ENCODE results near the gene IFT172. TPM values are rescaled to one million over a fixed set of nuclear protein-coding genes. Genes with fewer than 3 reads are reported as not detected.

Gene IFT172
- total and polyA plus RNA-seq, 5 donors from 2014 or later, result 1.1 to 10.3 (median 1.5) TPM

DNA sequence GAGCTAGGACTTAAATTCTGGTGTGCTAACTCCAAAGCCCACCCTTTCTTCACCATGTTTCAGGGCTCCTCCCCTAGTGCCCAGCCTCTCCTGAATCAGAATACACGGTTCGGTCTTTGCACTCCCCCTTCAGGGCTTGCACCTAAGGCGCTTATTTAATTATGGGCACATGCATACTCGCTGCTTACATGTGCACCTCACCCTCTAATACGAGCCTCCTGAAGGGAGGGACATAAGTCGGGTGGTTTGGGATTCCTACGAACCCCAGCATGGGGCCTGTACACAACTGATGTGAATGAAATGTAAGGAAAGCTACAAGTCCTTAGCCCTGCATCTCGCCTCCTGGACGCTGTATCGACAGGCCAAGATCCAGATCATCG lies 435 bp downstream of the IFT172 start:
- no peaks in the 10 kb centered on the region for H3K9me3 Mint-ChIP-seq
- ATAC-seq (ENCODE audit: low read depth in 2 of 2) (no peak), DNase-seq (peak in 1 of 3 donors; percentile 7)
- peaks cover 13% of the 10 kb centered on the region for H3K36me3 Mint-ChIP-seq
- peak overlapping the region; percentile 91 to 100 (median 99) for H3K27ac Mint-ChIP-seq
- Histone ChIP-seq H3K9me3 (ENCODE audit: control insufficient read depth in 2 of 2, low read length in 2 of 2) (no peaks in the 10 kb centered on the region), H3K4me3 (ENCODE audit: low read depth, low read length) (peak overlapping the region; percentile 71), H3K27ac (ENCODE audit: insufficient read depth, low read length, poor library complexity, severe bottlenecking) (peak overlapping the region; percentile 90), H3K4me1 (ENCODE audit: control insufficient read depth, insufficient read depth, low read length, poor library complexity, severe bottlenecking) (peaks cover 13% of the 10 kb centered on the region), H3K27me3 (ENCODE audit: control insufficient read depth, insufficient read depth, low read length) (peaks cover 1% of the 10 kb centered on the region), H3K36me3 (ENCODE audit: control insufficient read depth, insufficient read depth, low read length) (no peaks in the 10 kb centered on the region)
- peaks cover 0 to 27% (median 13%) of the 10 kb centered on the region in 4 donors for H3K4me1 Mint-ChIP-seq
- H3K4me3 Mint-ChIP-seq, result peak overlapping the region; percentile 73 to 90 (median 80)
- H3K27me3 Mint-ChIP-seq, result peaks cover 10% of the 10 kb centered on the region

DNA sequence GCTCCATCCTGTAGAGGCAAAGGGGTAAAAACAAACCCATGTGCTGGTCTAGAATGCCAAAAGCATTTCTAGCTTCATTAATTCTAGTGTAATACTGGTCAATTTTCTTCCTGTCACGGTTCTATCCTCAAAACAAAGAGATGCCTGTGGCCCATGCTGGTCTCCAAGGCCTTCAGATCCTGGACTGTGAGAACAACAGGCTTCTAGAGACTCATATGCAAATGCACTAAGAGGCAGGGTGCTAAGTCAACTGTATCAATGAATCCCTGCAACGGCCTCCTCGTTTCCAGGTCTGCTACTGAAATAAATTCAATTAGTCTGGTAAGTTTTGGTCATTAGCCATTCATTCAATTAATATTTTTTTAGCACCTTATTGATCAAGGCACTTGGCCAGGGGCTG lies 4.0 kb downstream of the IFT172 start:
- Histone ChIP-seq H3K27ac (ENCODE audit: insufficient read depth, low read length, poor library complexity, severe bottlenecking) (no peak overlapping the region), H3K4me3 (ENCODE audit: low read depth, low read length) (no peak overlapping the region), H3K36me3 (ENCODE audit: control insufficient read depth, insufficient read depth, low read length) (peaks cover 5% of the 10 kb centered on the region), H3K4me1 (ENCODE audit: control insufficient read depth, insufficient read depth, low read length, poor library complexity, severe bottlenecking) (peaks cover 13% of the 10 kb centered on the region), H3K27me3 (ENCODE audit: control insufficient read depth, insufficient read depth, low read length) (no peaks in the 10 kb centered on the region), H3K9me3 (ENCODE audit: control insufficient read depth in 2 of 2, low read length in 2 of 2) (no peaks in the 10 kb centered on the region)
- ATAC-seq (ENCODE audit: low read depth in 2 of 2) (no peak), DNase-seq (no peak)
- Mint-ChIP-seq H3K4me3 (no peak overlapping the region), H3K36me3 (peaks cover 26% of the 10 kb centered on the region), H3K4me1 (peaks cover 0 to 18% (median 13%) of the 10 kb centered on the region in 4 donors), H3K27ac (no peak overlapping the region), H3K27me3 (no peaks in the 10 kb centered on the region), H3K9me3 (no peaks in the 10 kb centered on the region)

DNA sequence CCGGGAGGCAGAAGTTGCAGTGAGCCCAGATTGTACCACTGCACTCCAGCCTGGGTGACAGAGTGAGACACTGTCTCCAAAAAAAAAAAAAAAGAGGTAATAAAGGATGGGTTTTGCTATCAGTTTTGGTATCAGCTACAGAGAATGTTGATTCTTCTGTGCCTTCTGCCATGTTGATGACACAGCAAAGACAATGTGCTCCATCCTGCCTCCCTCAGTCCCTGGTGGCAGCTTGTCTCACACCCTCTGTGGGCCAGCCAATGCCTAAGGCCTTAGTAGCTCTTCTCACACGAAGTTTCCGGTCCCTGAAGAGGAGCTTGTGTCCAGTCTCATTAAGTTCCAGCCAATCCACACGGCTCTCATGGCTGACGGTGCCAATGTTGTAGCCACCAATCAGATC lies 17.6 kb downstream of the IFT172 start:
- DNase-seq (peak in 1 of 3 donors; percentile 37), ATAC-seq (ENCODE audit: low read depth in 2 of 2) (no peak)
- H3K4me3 Mint-ChIP-seq, result no peak overlapping the region
- Histone ChIP-seq H3K4me3 (ENCODE audit: low read depth, low read length) (no peak overlapping the region), H3K27me3 (ENCODE audit: control insufficient read depth, insufficient read depth, low read length) (no peaks in the 10 kb centered on the region), H3K4me1 (ENCODE audit: control insufficient read depth, insufficient read depth, low read length, poor library complexity, severe bottlenecking) (no peaks in the 10 kb centered on the region), H3K36me3 (ENCODE audit: control insufficient read depth, insufficient read depth, low read length) (no peaks in the 10 kb centered on the region), H3K27ac (ENCODE audit: insufficient read depth, low read length, poor library complexity, severe bottlenecking) (no peak overlapping the region), H3K9me3 (ENCODE audit: control insufficient read depth in 2 of 2, low read length in 2 of 2) (no peaks in the 10 kb centered on the region)
- peak overlapping the region in 1 of 3 donors; percentile 0 for H3K27ac Mint-ChIP-seq
- H3K4me1 Mint-ChIP-seq, result no peaks in the 10 kb centered on the region
- peaks cover 23% of the 10 kb centered on the region for H3K36me3 Mint-ChIP-seq
- peaks cover 5% of the 10 kb centered on the region for H3K27me3 Mint-ChIP-seq
- H3K9me3 Mint-ChIP-seq, result no peaks in the 10 kb centered on the region

DNA sequence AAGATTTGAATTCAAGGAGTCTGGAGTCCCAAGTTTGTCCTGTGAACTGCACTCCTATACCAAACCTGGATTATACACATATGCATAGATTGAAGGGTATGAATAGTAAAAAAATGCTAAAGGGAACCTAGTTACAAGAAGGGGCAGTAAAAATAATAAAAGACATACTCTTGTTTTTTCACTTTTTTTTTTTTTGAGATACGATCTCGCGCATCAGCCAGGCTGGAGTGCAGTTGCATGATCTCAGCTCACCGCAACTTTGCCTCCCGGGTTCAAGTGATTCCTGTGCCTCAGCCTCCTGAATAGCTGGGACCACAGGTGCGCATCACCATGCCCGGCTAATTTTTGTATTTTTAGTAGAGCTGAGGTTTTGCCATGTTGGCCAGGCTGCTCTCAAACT lies 25.1 kb downstream of the IFT172 start:
- ATAC-seq (ENCODE audit: low read depth in 2 of 2), result no peak
- H3K36me3 ChIP-seq (ENCODE audit: control insufficient read depth, insufficient read depth, low read length), result no peaks in the 10 kb centered on the region
- no peak overlapping the region for H3K4me3 ChIP-seq (ENCODE audit: low read depth, low read length)
- Mint-ChIP-seq H3K4me1 (no peaks in the 10 kb centered on the region), H3K27ac (no peak overlapping the region), H3K27me3 (no peaks in the 10 kb centered on the region), H3K36me3 (peaks cover 23% of the 10 kb centered on the region), H3K4me3 (no peak overlapping the region), H3K9me3 (no peaks in the 10 kb centered on the region)
- no peaks in the 10 kb centered on the region for H3K27me3 ChIP-seq (ENCODE audit: control insufficient read depth, insufficient read depth, low read length)
- no peak for DNase-seq
- H3K27ac ChIP-seq (ENCODE audit: insufficient read depth, low read length, poor library complexity, severe bottlenecking), result no peak overlapping the region
- H3K4me1 ChIP-seq (ENCODE audit: control insufficient read depth, insufficient read depth, low read length, poor library complexity, severe bottlenecking), result no peaks in the 10 kb centered on the region
- H3K9me3 ChIP-seq (ENCODE audit: control insufficient read depth in 2 of 2, low read length in 2 of 2), result no peaks in the 10 kb centered on the region

DNA sequence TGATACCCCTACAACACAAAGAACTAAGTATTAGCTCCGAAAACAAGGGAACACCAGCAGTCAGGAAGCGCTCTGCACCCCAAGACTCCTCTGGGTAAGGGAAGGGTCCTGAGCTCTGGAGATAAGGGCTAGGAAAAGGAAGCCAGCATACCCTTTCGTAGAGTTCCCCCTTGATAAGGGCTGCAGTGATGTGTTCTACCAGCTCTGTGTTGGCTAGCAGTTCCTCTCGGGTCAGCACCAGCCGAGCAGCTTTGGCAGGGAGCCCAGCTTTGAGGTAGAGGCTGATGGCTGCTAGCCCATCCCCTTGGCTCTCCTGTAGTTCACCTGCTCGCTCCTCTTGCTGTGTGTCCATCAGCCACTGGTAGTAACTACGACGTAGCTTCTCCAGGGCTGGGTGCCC lies 28.4 kb downstream of the IFT172 start:
- Histone ChIP-seq H3K9me3 (ENCODE audit: control insufficient read depth in 2 of 2, low read length in 2 of 2) (no peaks in the 10 kb centered on the region), H3K4me1 (ENCODE audit: control insufficient read depth, insufficient read depth, low read length, poor library complexity, severe bottlenecking) (no peaks in the 10 kb centered on the region), H3K27me3 (ENCODE audit: control insufficient read depth, insufficient read depth, low read length) (no peaks in the 10 kb centered on the region), H3K36me3 (ENCODE audit: control insufficient read depth, insufficient read depth, low read length) (no peaks in the 10 kb centered on the region), H3K4me3 (ENCODE audit: low read depth, low read length) (no peak overlapping the region), H3K27ac (ENCODE audit: insufficient read depth, low read length, poor library complexity, severe bottlenecking) (no peak overlapping the region)
- DNase-seq (no peak), ATAC-seq (ENCODE audit: low read depth in 2 of 2) (no peak)
- Mint-ChIP-seq H3K36me3 (peaks cover 32% of the 10 kb centered on the region), H3K27ac (no peak overlapping the region), H3K4me3 (no peak overlapping the region), H3K9me3 (no peaks in the 10 kb centered on the region), H3K4me1 (no peaks in the 10 kb centered on the region), H3K27me3 (no peaks in the 10 kb centered on the region)

DNA sequence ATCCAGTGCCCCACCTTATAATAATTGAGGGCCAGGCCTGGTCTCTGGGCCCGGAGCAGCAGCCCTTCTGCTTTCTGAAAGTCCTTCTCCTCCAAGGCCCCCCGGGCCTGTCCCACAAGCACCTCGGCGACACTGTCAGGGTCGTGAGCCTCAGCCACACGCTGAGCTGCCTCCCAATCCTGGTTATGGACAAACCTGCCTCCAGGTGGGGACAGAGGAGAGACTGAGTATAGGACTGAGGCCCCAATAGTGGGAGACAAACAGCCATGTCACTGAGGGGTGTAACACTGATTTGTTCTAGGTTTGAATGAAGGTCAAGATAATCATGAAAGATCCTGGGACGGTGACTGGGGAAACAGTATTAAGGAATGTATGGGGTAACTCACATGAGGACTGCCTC lies 35.6 kb downstream of the IFT172 start:
- H3K36me3 Mint-ChIP-seq, result peaks cover 12% of the 10 kb centered on the region
- ATAC-seq (ENCODE audit: low read depth in 2 of 2) (no peak), DNase-seq (no peak)
- H3K9me3 Mint-ChIP-seq, result no peaks in the 10 kb centered on the region
- H3K9me3 ChIP-seq (ENCODE audit: control insufficient read depth in 2 of 2, low read length in 2 of 2), result no peaks in the 10 kb centered on the region
- no peaks in the 10 kb centered on the region for H3K27me3 ChIP-seq (ENCODE audit: control insufficient read depth, insufficient read depth, low read length)
- no peaks in the 10 kb centered on the region for H3K27me3 Mint-ChIP-seq
- H3K36me3 ChIP-seq (ENCODE audit: control insufficient read depth, insufficient read depth, low read length), result no peaks in the 10 kb centered on the region
- H3K27ac ChIP-seq (ENCODE audit: insufficient read depth, low read length, poor library complexity, severe bottlenecking), result no peak overlapping the region
- peaks cover 0 to 5% (median 0%) of the 10 kb centered on the region in 4 donors for H3K4me1 Mint-ChIP-seq
- no peaks in the 10 kb centered on the region for H3K4me1 ChIP-seq (ENCODE audit: control insufficient read depth, insufficient read depth, low read length, poor library complexity, severe bottlenecking)
- H3K4me3 ChIP-seq (ENCODE audit: low read depth, low read length), result no peak overlapping the region
- H3K4me3 Mint-ChIP-seq, result no peak overlapping the region
- peak overlapping the region in 1 of 3 donors; percentile 38 for H3K27ac Mint-ChIP-seq

DNA sequence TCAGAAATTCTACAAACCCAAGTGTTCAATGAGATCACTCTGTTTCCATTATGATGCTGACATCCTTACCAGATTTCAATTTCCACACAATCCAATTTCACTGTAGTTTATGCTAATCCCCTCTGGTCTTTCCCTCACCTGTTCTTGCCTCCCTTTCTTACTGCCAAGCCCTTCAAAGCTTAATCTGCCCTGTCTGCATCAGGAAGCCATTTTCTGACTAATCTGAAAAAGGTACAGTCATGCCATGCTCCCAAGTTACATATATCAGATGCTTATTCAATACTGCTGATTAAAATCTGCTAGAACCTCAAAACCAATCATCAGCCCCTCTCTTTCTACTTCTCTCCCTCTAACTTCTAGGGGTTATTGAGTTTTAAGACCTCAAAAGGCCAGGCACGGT lies 38.4 kb downstream of the IFT172 start:
- Mint-ChIP-seq H3K36me3 (peaks cover 18% of the 10 kb centered on the region), H3K4me3 (no peak overlapping the region), H3K27ac (peak overlapping the region in 1 of 3 donors; percentile 74), H3K9me3 (no peaks in the 10 kb centered on the region), H3K4me1 (peaks cover 0 to 5% (median 2%) of the 10 kb centered on the region in 4 donors), H3K27me3 (no peaks in the 10 kb centered on the region)
- H3K9me3 ChIP-seq (ENCODE audit: control insufficient read depth in 2 of 2, low read length in 2 of 2), result no peaks in the 10 kb centered on the region
- ATAC-seq (ENCODE audit: low read depth in 2 of 2), result no peak
- no peak overlapping the region for H3K27ac ChIP-seq (ENCODE audit: insufficient read depth, low read length, poor library complexity, severe bottlenecking)
- no peaks in the 10 kb centered on the region for H3K4me1 ChIP-seq (ENCODE audit: control insufficient read depth, insufficient read depth, low read length, poor library complexity, severe bottlenecking)
- no peaks in the 10 kb centered on the region for H3K27me3 ChIP-seq (ENCODE audit: control insufficient read depth, insufficient read depth, low read length)
- no peak for DNase-seq
- H3K36me3 ChIP-seq (ENCODE audit: control insufficient read depth, insufficient read depth, low read length), result no peaks in the 10 kb centered on the region
- no peak overlapping the region for H3K4me3 ChIP-seq (ENCODE audit: low read depth, low read length)

DNA sequence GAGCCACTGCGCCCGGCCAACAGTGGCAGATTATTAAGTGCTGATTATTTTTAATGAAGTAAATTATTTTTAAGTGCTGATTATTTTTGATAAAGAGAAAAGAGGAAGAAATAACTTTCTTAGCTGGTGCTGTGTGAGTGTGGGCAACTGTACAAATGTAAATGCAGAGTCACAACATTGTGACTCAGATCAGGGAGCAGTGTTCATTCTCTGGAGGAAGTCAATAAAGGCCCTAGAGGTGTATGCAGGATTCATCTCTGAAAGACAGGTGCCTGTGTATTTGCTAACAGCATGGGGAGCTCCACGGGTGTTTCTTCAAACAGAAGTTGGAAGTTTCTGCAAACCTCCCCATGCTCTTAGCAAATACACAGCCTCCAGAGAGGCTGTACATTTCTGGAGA lies 41.2 kb downstream of the IFT172 start:
- no peaks in the 10 kb centered on the region for H3K9me3 ChIP-seq (ENCODE audit: control insufficient read depth in 2 of 2, low read length in 2 of 2)
- no peak overlapping the region for H3K4me3 ChIP-seq (ENCODE audit: low read depth, low read length)
- H3K27me3 Mint-ChIP-seq, result no peaks in the 10 kb centered on the region
- no peaks in the 10 kb centered on the region for H3K9me3 Mint-ChIP-seq
- no peak overlapping the region for H3K27ac ChIP-seq (ENCODE audit: insufficient read depth, low read length, poor library complexity, severe bottlenecking)
- no peak for ATAC-seq (ENCODE audit: low read depth in 2 of 2)
- peaks cover 0 to 6% (median 2%) of the 10 kb centered on the region in 4 donors for H3K4me1 Mint-ChIP-seq
- peaks cover 18% of the 10 kb centered on the region for H3K36me3 Mint-ChIP-seq
- peaks cover 3% of the 10 kb centered on the region for H3K36me3 ChIP-seq (ENCODE audit: control insufficient read depth, insufficient read depth, low read length)
- H3K4me1 ChIP-seq (ENCODE audit: control insufficient read depth, insufficient read depth, low read length, poor library complexity, severe bottlenecking), result no peaks in the 10 kb centered on the region
- no peak overlapping the region for H3K4me3 Mint-ChIP-seq
- no peaks in the 10 kb centered on the region for H3K27me3 ChIP-seq (ENCODE audit: control insufficient read depth, insufficient read depth, low read length)
- peak overlapping the region in 1 of 3 donors; percentile 42 for H3K27ac Mint-ChIP-seq
- no peak for DNase-seq
